HG03039 (cell line): ENCODE measurements around the gene GORASP2.

ENCODE experiments used
- ATAC-seq: cut with Tn5 transposase; IDR thresholded peaks from one replicate; pipeline ENCODE4 v1.9.1; 2021; ENCODE audit warnings: mild to moderate bottlenecking, moderate library complexity; ENCODE audit not compliant: unreplicated experiment

The GORASP2 gene

GRCh38 chr2:170996316-170996715 is 67.3 kb downstream of the GORASP2 start:
- ATAC-seq: no peak

GRCh38 chr2:170997893-170998597 is 69.0 kb downstream of the GORASP2 start:
- ATAC-seq: no peak

GRCh38 chr2:170999654-171000053 is 70.6 kb downstream of the GORASP2 start:
- no peak for ATAC-seq

- ATAC-seq: no peak
Measured at GRCh38 chr2:171004363-171004762, 75.3 kb downstream of the GORASP2 start.

- no peak for ATAC-seq
Measured at GRCh38 chr2:171004833-171005232, 75.8 kb downstream of the GORASP2 start.

GRCh38 chr2:171008550-171009205 is 79.6 kb downstream of the GORASP2 start:
- no peak for ATAC-seq

- no peak for ATAC-seq
Measured at GRCh38 chr2:171009386-171009785, 80.3 kb downstream of the GORASP2 start.

- ATAC-seq: no peak
Measured at GRCh38 chr2:171013851-171014250, 84.8 kb downstream of the GORASP2 start.

- no peak for ATAC-seq
Measured at GRCh38 chr2:171016125-171016524, 87.1 kb downstream of the GORASP2 start.
